GM21423 (cell line): ENCODE data around the gene MGMT.

Experiments
- ATAC-seq: cut with Tn5 transposase; IDR thresholded peaks from one replicate; pipeline ENCODE4 v1.9.1; 2021; ENCODE audit warnings: mild to moderate bottlenecking, moderate library complexity; ENCODE audit not compliant: unreplicated experiment

Gene MGMT

GRCh38 chr10:129768437-129769355 lies 301.7 kb downstream of the MGMT start:
- ATAC-seq = no peak

- no peak for ATAC-seq
These were observed 302.5 kb downstream of the MGMT start for GRCh38 chr10:129769381-129770116.

- no peak for ATAC-seq
These were observed 303.2 kb downstream of the MGMT start for GRCh38 chr10:129770286-129770685.

GRCh38 chr10:129771024-129771423 lies 304.0 kb downstream of the MGMT start:
- ATAC-seq = no peak

- ATAC-seq = no peak
These were observed 304.5 kb downstream of the MGMT start for GRCh38 chr10:129771576-129771975.

- no peak for ATAC-seq
These were observed 305.0 kb downstream of the MGMT start for GRCh38 chr10:129771991-129772431.

GRCh38 chr10:129772468-129773358 lies 305.7 kb downstream of the MGMT start:
- no peak for ATAC-seq

- no peak for ATAC-seq
These were observed 306.4 kb downstream of the MGMT start for GRCh38 chr10:129773359-129773990.

GRCh38 chr10:129774082-129774735 lies 307.2 kb downstream of the MGMT start:
- no peak for ATAC-seq

GRCh38 chr10:129774736-129775401 lies 307.8 kb downstream of the MGMT start:
- no peak for ATAC-seq

- no peak for ATAC-seq
These were observed 308.6 kb downstream of the MGMT start for GRCh38 chr10:129775681-129776080.

GRCh38 chr10:129777687-129778086 lies 310.6 kb downstream of the MGMT start:
- no peak for ATAC-seq

GRCh38 chr10:129778571-129778970 lies 311.5 kb downstream of the MGMT start:
- ATAC-seq = no peak

GRCh38 chr10:129779126-129780111 lies 312.4 kb downstream of the MGMT start:
- ATAC-seq = no peak

- no peak for ATAC-seq
These were observed 313.2 kb downstream of the MGMT start for GRCh38 chr10:129780198-129780597.

- no peak for ATAC-seq
These were observed 314.1 kb downstream of the MGMT start for GRCh38 chr10:129780901-129781795.

GRCh38 chr10:129784291-129784690 lies 317.2 kb downstream of the MGMT start:
- ATAC-seq = no peak
